Stimulated activated effector memory CD8-positive, alpha-beta T cell treated with anti-CD3 and anti-CD28 coated beads, Interleukin-12 subunit alpha, Interleukin-12 subunit beta, amount 100 ng/mL, for 72 hours (primary cell): ENCODE data around the gene NAT10.

Experiments used
- ATAC-seq: fragments of 150-1000 bp; cut with Tn5 transposase; 2 replicates; pipeline ENCODE4 v1.10.0; 2021
- DNase-seq, 2 donors: peaks; one replicate each; pipeline ENCODE4 v3.0.0; 2021 to 2022; ENCODE audit warnings: low spot score in 2 of 2
- H3K27ac Mint-ChIP-seq: one replicate; pipeline ENCODE4 v1.8.0; 2022; ENCODE audit warnings: mild to moderate bottlenecking, mixed read lengths
- H3K36me3 Mint-ChIP-seq: one replicate; pipeline ENCODE4 v1.8.0; 2022; ENCODE audit warnings: mild to moderate bottlenecking, mixed read lengths
- H3K4me1 Mint-ChIP-seq: one replicate; pipeline ENCODE4 v1.8.0; 2022; ENCODE audit warnings: mixed read lengths
- H3K4me3 Mint-ChIP-seq: one replicate; pipeline ENCODE4 v1.8.0; 2022; ENCODE audit warnings: mild to moderate bottlenecking, mixed read lengths
- H3K9me3 Mint-ChIP-seq: one replicate; pipeline ENCODE4 v1.8.0; 2022; ENCODE audit warnings: mixed read lengths

NAT10 gene

GRCh38 chr11:34181251-34181650, 75.8 kb downstream of the NAT10 start:
- Mint-ChIP-seq H3K27ac (no peak overlapping the region), H3K36me3 (no peaks in the 10 kb centered on the region), H3K4me1 (peaks cover 19% of the 10 kb centered on the region), H3K9me3 (no peaks in the 10 kb centered on the region), H3K4me3 (peak overlapping the region; percentile 30)
- DNase-seq (no peak), ATAC-seq (peak; percentile 69)

GRCh38 chr11:34181856-34182405, 76.5 kb downstream of the NAT10 start:
- Mint-ChIP-seq H3K9me3 (no peaks in the 10 kb centered on the region), H3K36me3 (no peaks in the 10 kb centered on the region), H3K4me3 (no peak overlapping the region), H3K4me1 (peaks cover 15% of the 10 kb centered on the region), H3K27ac (no peak overlapping the region)
- DNase-seq (no peak), ATAC-seq (no peak)

- Mint-ChIP-seq H3K9me3 (no peaks in the 10 kb centered on the region), H3K4me1 (peaks cover 15% of the 10 kb centered on the region), H3K27ac (no peak overlapping the region), H3K4me3 (no peak overlapping the region), H3K36me3 (no peaks in the 10 kb centered on the region)
- no peak for DNase-seq
- no peak for ATAC-seq
Measured at GRCh38 chr11:34182425-34182824, 77.0 kb downstream of the NAT10 start.

GRCh38 chr11:34182921-34183685, 77.7 kb downstream of the NAT10 start:
- ATAC-seq (peak; percentile 25), DNase-seq (no peak)
- Mint-ChIP-seq H3K4me3 (no peak overlapping the region), H3K36me3 (no peaks in the 10 kb centered on the region), H3K4me1 (peaks cover 15% of the 10 kb centered on the region), H3K27ac (no peak overlapping the region), H3K9me3 (no peaks in the 10 kb centered on the region)

- Mint-ChIP-seq H3K4me3 (no peak overlapping the region), H3K36me3 (no peaks in the 10 kb centered on the region), H3K4me1 (peaks cover 15% of the 10 kb centered on the region), H3K27ac (no peak overlapping the region), H3K9me3 (no peaks in the 10 kb centered on the region)
- DNase-seq: no peak
- no peak for ATAC-seq
Measured at GRCh38 chr11:34183848-34184391, 78.5 kb downstream of the NAT10 start.

GRCh38 chr11:34184505-34185015, 79.1 kb downstream of the NAT10 start:
- H3K9me3 Mint-ChIP-seq: no peaks in the 10 kb centered on the region
- no peak overlapping the region for H3K4me3 Mint-ChIP-seq
- no peak for ATAC-seq
- H3K4me1 Mint-ChIP-seq: peaks cover 15% of the 10 kb centered on the region
- H3K27ac Mint-ChIP-seq: no peak overlapping the region
- H3K36me3 Mint-ChIP-seq: no peaks in the 10 kb centered on the region
- DNase-seq: no peak

GRCh38 chr11:34185926-34186841, 80.8 kb downstream of the NAT10 start:
- ATAC-seq: no peak
- peaks cover 13% of the 10 kb centered on the region for H3K4me1 Mint-ChIP-seq
- no peak overlapping the region for H3K27ac Mint-ChIP-seq
- H3K36me3 Mint-ChIP-seq: no peaks in the 10 kb centered on the region
- no peak overlapping the region for H3K4me3 Mint-ChIP-seq
- no peaks in the 10 kb centered on the region for H3K9me3 Mint-ChIP-seq
- no peak for DNase-seq

- H3K27ac Mint-ChIP-seq: no peak overlapping the region
- H3K4me1 Mint-ChIP-seq: peaks cover 10% of the 10 kb centered on the region
- no peak for DNase-seq
- H3K9me3 Mint-ChIP-seq: no peaks in the 10 kb centered on the region
- H3K36me3 Mint-ChIP-seq: no peaks in the 10 kb centered on the region
- no peak for ATAC-seq
- H3K4me3 Mint-ChIP-seq: no peak overlapping the region
Measured at GRCh38 chr11:34188181-34188580, 82.8 kb downstream of the NAT10 start.

- no peak overlapping the region for H3K27ac Mint-ChIP-seq
- no peak for ATAC-seq
- no peaks in the 10 kb centered on the region for H3K9me3 Mint-ChIP-seq
- DNase-seq: no peak
- no peak overlapping the region for H3K4me3 Mint-ChIP-seq
- H3K4me1 Mint-ChIP-seq: peaks cover 12% of the 10 kb centered on the region
- no peaks in the 10 kb centered on the region for H3K36me3 Mint-ChIP-seq
Measured at GRCh38 chr11:34189191-34189590, 83.8 kb downstream of the NAT10 start.

GRCh38 chr11:34190192-34191139, 85.0 kb downstream of the NAT10 start:
- peak; percentile 51 for ATAC-seq
- H3K9me3 Mint-ChIP-seq: no peaks in the 10 kb centered on the region
- no peak for DNase-seq
- H3K4me1 Mint-ChIP-seq: peaks cover 12% of the 10 kb centered on the region
- no peak overlapping the region for H3K4me3 Mint-ChIP-seq
- no peak overlapping the region for H3K27ac Mint-ChIP-seq
- no peaks in the 10 kb centered on the region for H3K36me3 Mint-ChIP-seq

- no peaks in the 10 kb centered on the region for H3K9me3 Mint-ChIP-seq
- peaks cover under 1% of the 10 kb centered on the region for H3K36me3 Mint-ChIP-seq
- DNase-seq (no peak), ATAC-seq (no peak)
- H3K4me1 Mint-ChIP-seq: peaks cover 12% of the 10 kb centered on the region
- no peak overlapping the region for H3K27ac Mint-ChIP-seq
- H3K4me3 Mint-ChIP-seq: no peak overlapping the region
Measured at GRCh38 chr11:34191578-34191977, 86.1 kb downstream of the NAT10 start.

- no peaks in the 10 kb centered on the region for H3K9me3 Mint-ChIP-seq
- no peak overlapping the region for H3K27ac Mint-ChIP-seq
- no peak for DNase-seq
- peaks cover 6% of the 10 kb centered on the region for H3K36me3 Mint-ChIP-seq
- ATAC-seq: peak; percentile 81
- H3K4me3 Mint-ChIP-seq: no peak overlapping the region
- peaks cover 21% of the 10 kb centered on the region for H3K4me1 Mint-ChIP-seq
Measured at GRCh38 chr11:34192481-34193401, 87.3 kb downstream of the NAT10 start.

- Mint-ChIP-seq H3K27ac (no peak overlapping the region), H3K9me3 (no peaks in the 10 kb centered on the region), H3K36me3 (peaks cover 6% of the 10 kb centered on the region), H3K4me1 (peaks cover 39% of the 10 kb centered on the region), H3K4me3 (no peak overlapping the region)
- DNase-seq: no peak
- no peak for ATAC-seq
Measured at GRCh38 chr11:34194576-34195335, 89.3 kb downstream of the NAT10 start.
